SIG-M5 treated with dmso at 0.1 percent for 504 hours (cell line): ENCODE measurements around the gene RINT1.
"Not testable (repeated sequence)": the region's sequence is repeated elsewhere in the genome, so short reads cannot be mapped to it uniquely, and the experiment has no call there.

Experiments
- DNase-seq: peaks from one replicate; lab custom pipeline; 2025; ENCODE audit not compliant: unreplicated experiment; lab: John Stamatoyannopoulos, UW

RINT1 gene

GRCh38 chr7:105531792-105532671, at the start of gene RINT1:
RINT1 (plus strand) TSS chr7:105532201; CDS start chr7:105532316, 115 bp downstream.
- peak; percentile 95 for DNase-seq

- peak; percentile 40 for DNase-seq
Measured at GRCh38 chr7:105487579-105488571, 44.1 kb upstream of the RINT1 start.

- no peak for DNase-seq
Measured at GRCh38 chr7:105489409-105489808, 42.6 kb upstream of the RINT1 start.

GRCh38 chr7:105493196-105493922, 38.6 kb upstream of the RINT1 start:
- DNase-seq, result no peak

GRCh38 chr7:105493923-105494315, 38.1 kb upstream of the RINT1 start:
- DNase-seq, result no peak

GRCh38 chr7:105496521-105496920, 35.5 kb upstream of the RINT1 start:
- no peak for DNase-seq

GRCh38 chr7:105497016-105497415, 35.0 kb upstream of the RINT1 start:
- DNase-seq, result no peak

- no peak for DNase-seq
Measured at GRCh38 chr7:105502173-105502572, 29.8 kb upstream of the RINT1 start.

GRCh38 chr7:105512415-105512814, 19.6 kb upstream of the RINT1 start:
- DNase-seq, result no peak

GRCh38 chr7:105512926-105513526, 19.0 kb upstream of the RINT1 start:
- DNase-seq, result no peak

GRCh38 chr7:105515610-105516009, 16.4 kb upstream of the RINT1 start:
- DNase-seq, result not testable (repeated sequence)

GRCh38 chr7:105519353-105519752, 12.6 kb upstream of the RINT1 start:
- no peak for DNase-seq

GRCh38 chr7:105520620-105521019, 11.4 kb upstream of the RINT1 start:
- DNase-seq, result not testable (repeated sequence)

- peak; percentile 45 for DNase-seq
Measured at GRCh38 chr7:105521027-105521716, 10.8 kb upstream of the RINT1 start.

GRCh38 chr7:105521717-105522463, 10.1 kb upstream of the RINT1 start, which contains the start of gene PUS7:
PUS7 (minus strand) TSS chr7:105522271; CDS start chr7:105508512, 13,759 bp downstream.
- peak; percentile 85 for DNase-seq

GRCh38 chr7:105524423-105524822, 7.6 kb upstream of the RINT1 start:
- DNase-seq, result not testable (repeated sequence)

- DNase-seq, result peak; percentile 42
Measured at GRCh38 chr7:105524840-105525239, 7.2 kb upstream of the RINT1 start.

GRCh38 chr7:105527737-105528136, 4.3 kb upstream of the RINT1 start:
- not testable (repeated sequence) for DNase-seq

- DNase-seq, result no peak
Measured at GRCh38 chr7:105530126-105530525, 1.9 kb upstream of the RINT1 start.
